HG02884 (cell line): ENCODE measurements around the gene SPECC1L.
"Not testable (repeated sequence)": the region's sequence is repeated elsewhere in the genome, so short reads cannot be mapped to it uniquely, and the experiment has no call there.

ENCODE experiments used
- ATAC-seq: cut with Tn5 transposase; IDR thresholded peaks from one replicate; pipeline ENCODE4 v1.9.1; 2021; ENCODE audit warnings: mild to moderate bottlenecking, moderate library complexity; ENCODE audit not compliant: unreplicated experiment

SPECC1L gene

GRCh38 chr22:24247011-24247507, 23.6 kb upstream of the SPECC1L start:
- no peak for ATAC-seq

GRCh38 chr22:24247564-24248344, 22.9 kb upstream of the SPECC1L start:
- ATAC-seq = no peak

- not testable (repeated sequence) for ATAC-seq
These were observed 22.0 kb upstream of the SPECC1L start for GRCh38 chr22:24248611-24249010.

- ATAC-seq = not testable (repeated sequence)
These were observed 21.2 kb upstream of the SPECC1L start for GRCh38 chr22:24249413-24249812.

- not testable (repeated sequence) for ATAC-seq
These were observed 19.3 kb upstream of the SPECC1L start for GRCh38 chr22:24251286-24251685.

GRCh38 chr22:24253126-24253525, 17.5 kb upstream of the SPECC1L start:
- not testable (repeated sequence) for ATAC-seq

- not testable (repeated sequence) for ATAC-seq
These were observed 14.5 kb upstream of the SPECC1L start for GRCh38 chr22:24256136-24256535.

- not testable (repeated sequence) for ATAC-seq
These were observed 13.9 kb upstream of the SPECC1L start for GRCh38 chr22:24256736-24257135.

- ATAC-seq = not testable (repeated sequence)
These were observed 11.2 kb upstream of the SPECC1L start for GRCh38 chr22:24259459-24259858.

- ATAC-seq = not testable (repeated sequence)
These were observed 8.4 kb upstream of the SPECC1L start for GRCh38 chr22:24262185-24262749.

GRCh38 chr22:24263479-24263878, 7.2 kb upstream of the SPECC1L start:
- ATAC-seq = not testable (repeated sequence)

- not testable (repeated sequence) for ATAC-seq
These were observed 6.2 kb upstream of the SPECC1L start for GRCh38 chr22:24264329-24264896.

GRCh38 chr22:24265734-24266133, 4.9 kb upstream of the SPECC1L start:
- no peak for ATAC-seq

GRCh38 chr22:24266495-24266894, 4.1 kb upstream of the SPECC1L start:
- ATAC-seq = not testable (repeated sequence)

- no peak for ATAC-seq
These were observed 789 bp downstream of the SPECC1L start for GRCh38 chr22:24271386-24271854.

- ATAC-seq = not testable (repeated sequence)
These were observed 2.4 kb downstream of the SPECC1L start for GRCh38 chr22:24273031-24273430.

- ATAC-seq = not testable (repeated sequence)
These were observed 3.3 kb downstream of the SPECC1L start for GRCh38 chr22:24273906-24274305.

- not testable (repeated sequence) for ATAC-seq
These were observed 4.2 kb downstream of the SPECC1L start for GRCh38 chr22:24274696-24275405.

- ATAC-seq = not testable (repeated sequence)
These were observed 9.7 kb downstream of the SPECC1L start for GRCh38 chr22:24280363-24280762.

- ATAC-seq = no peak
These were observed 11.8 kb downstream of the SPECC1L start for GRCh38 chr22:24282401-24282800.

- ATAC-seq = no peak
These were observed 14.1 kb downstream of the SPECC1L start for GRCh38 chr22:24284747-24285203.
